ENCODE measurements around the gene ABHD5.

The ABHD5 gene

GRCh38 chr3:43695443-43695842, 4.7 kb downstream of the ABHD5 start:
- no peak for TF ChIP-seq CTCF (IDR thresholded peaks at IDR 0.05; ENCODE audit: low read depth, low read length, missing control alignments)
- no peak for DNase-seq
- Histone ChIP-seq H3K36me3 (replicated peaks) (no peaks in the 10 kb centered on the region), H3K4me3 (ENCODE audit: low read depth, low read length) (no peak overlapping the region), H3K27ac (peak overlapping the region; percentile 29), H3K27me3 (replicated peaks) (no peaks in the 10 kb centered on the region)
- in situ Hi-C loops (cut with HindIII; ENCODE audit: low pct_ligation_motif_present, low sequenced_read_pairs): no loop called here

- in situ Hi-C loops (cut with HindIII; ENCODE audit: low pct_ligation_motif_present, low sequenced_read_pairs): no loop called here
- TF ChIP-seq CTCF (IDR thresholded peaks at IDR 0.05; ENCODE audit: low read depth, low read length, missing control alignments): no peak
- Histone ChIP-seq H3K27ac (peak overlapping the region; percentile 29), H3K36me3 (replicated peaks) (no peaks in the 10 kb centered on the region), H3K4me3 (ENCODE audit: low read depth, low read length) (no peak overlapping the region), H3K27me3 (replicated peaks) (no peaks in the 10 kb centered on the region)
- DNase-seq: no peak
These were observed 5.1 kb downstream of the ABHD5 start for GRCh38 chr3:43695863-43696262.

DNA sequence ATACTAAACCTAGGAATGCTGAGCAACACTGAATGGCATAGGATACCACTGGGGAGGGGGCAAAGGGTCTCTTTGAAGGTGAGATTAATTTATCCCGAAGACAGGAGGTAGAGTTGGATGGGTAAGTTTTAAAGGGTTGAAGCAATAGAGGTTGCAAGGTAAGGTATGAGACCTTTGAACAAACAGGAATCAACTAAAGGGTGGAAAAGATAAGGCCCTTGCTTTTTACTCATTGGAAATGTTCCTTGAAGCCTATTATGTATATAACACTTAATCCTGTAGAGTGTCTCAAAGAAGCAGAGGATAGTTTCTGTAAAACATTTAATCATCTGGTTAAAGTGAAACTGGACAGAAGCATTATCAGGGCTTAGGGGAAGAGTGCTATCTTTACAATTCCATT, 5.7 kb downstream of the ABHD5 start:
- DNase-seq: no peak
- TF ChIP-seq CTCF (IDR thresholded peaks at IDR 0.05; ENCODE audit: low read depth, low read length, missing control alignments): no peak
- Histone ChIP-seq H3K27ac (no peak overlapping the region), H3K27me3 (replicated peaks) (no peaks in the 10 kb centered on the region), H3K4me3 (ENCODE audit: low read depth, low read length) (no peak overlapping the region), H3K36me3 (replicated peaks) (no peaks in the 10 kb centered on the region)
- in situ Hi-C loops (cut with HindIII; ENCODE audit: low pct_ligation_motif_present, low sequenced_read_pairs): no loop called here

GRCh38 chr3:43696881-43697280, 6.1 kb downstream of the ABHD5 start:
- no peak for TF ChIP-seq CTCF (IDR thresholded peaks at IDR 0.05; ENCODE audit: low read depth, low read length, missing control alignments)
- H3K27me3 ChIP-seq (replicated peaks): no peaks in the 10 kb centered on the region
- no peak overlapping the region for H3K27ac ChIP-seq
- H3K4me3 ChIP-seq (ENCODE audit: low read depth, low read length): no peak overlapping the region
- DNase-seq: no peak
- in situ Hi-C loops (cut with HindIII; ENCODE audit: low pct_ligation_motif_present, low sequenced_read_pairs): no loop called here
- no peaks in the 10 kb centered on the region for H3K36me3 ChIP-seq (replicated peaks)

DNA sequence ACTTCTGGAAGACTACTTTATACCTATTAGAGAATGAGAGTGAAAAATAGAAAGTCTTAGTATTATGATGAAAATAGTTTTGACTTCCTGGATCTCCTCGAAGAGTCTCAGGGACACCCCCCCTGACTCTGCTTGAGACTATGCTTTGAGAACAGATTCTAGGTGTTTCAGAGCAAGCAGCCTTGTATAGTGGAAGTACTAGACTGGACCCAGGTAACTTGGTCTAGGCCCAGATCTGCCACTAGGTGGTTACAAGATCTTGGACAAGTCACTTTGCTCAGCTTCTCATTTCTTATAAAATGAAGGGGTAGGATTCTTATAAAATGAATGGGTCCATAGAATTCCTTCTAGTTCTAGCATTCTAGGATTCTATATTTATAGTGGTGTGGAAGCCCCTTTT, 9.1 kb downstream of the ABHD5 start:
- in situ Hi-C loops (cut with HindIII; ENCODE audit: low pct_ligation_motif_present, low sequenced_read_pairs): no loop called here
- peak; percentile 67 for TF ChIP-seq CTCF (IDR thresholded peaks at IDR 0.05; ENCODE audit: low read depth, low read length, missing control alignments)
- DNase-seq: peak; percentile 24

DNA sequence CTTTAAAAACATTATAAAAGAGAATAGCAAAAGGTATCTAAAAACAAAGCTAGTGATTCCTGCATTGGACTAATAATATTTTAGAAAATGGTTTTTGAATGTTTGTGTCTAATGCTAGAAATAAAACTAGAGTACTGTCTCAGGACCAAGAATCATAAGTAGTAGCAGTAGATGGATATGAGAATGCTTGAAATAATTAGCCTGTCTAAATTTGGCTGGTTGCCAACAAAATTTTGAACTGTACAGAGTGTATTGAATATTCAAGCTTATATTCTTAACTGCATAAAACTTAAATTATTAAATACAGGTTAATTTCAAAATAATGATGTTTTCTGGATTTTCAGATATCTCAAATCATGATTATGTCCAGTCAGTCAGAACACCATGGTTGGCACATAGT, 14.0 kb downstream of the ABHD5 start:
- H3K27ac ChIP-seq: no peak overlapping the region
- DNase-seq: no peak
- in situ Hi-C loops (cut with HindIII; ENCODE audit: low pct_ligation_motif_present, low sequenced_read_pairs): no loop called here
- no peak overlapping the region for H3K4me3 ChIP-seq (ENCODE audit: low read depth, low read length)
- peaks cover 6% of the 10 kb centered on the region for H3K36me3 ChIP-seq (replicated peaks)
- no peak for TF ChIP-seq CTCF (IDR thresholded peaks at IDR 0.05; ENCODE audit: low read depth, low read length, missing control alignments)
- H3K27me3 ChIP-seq (replicated peaks): no peaks in the 10 kb centered on the region

More for the DNA sequence above, 9.1 kb downstream of the ABHD5 start:
- Histone ChIP-seq H3K4me3 (ENCODE audit: low read depth, low read length) (no peak overlapping the region), H3K36me3 (replicated peaks) (peaks cover 6% of the 10 kb centered on the region), H3K27ac (no peak overlapping the region), H3K27me3 (replicated peaks) (no peaks in the 10 kb centered on the region)
